ENCODE results near the gene EPHB1.

EPHB1 gene

GRCh38 chr3:135141672-135142071 lies 346.6 kb downstream of the EPHB1 start:
- DNase-seq, result no peak

- no peak for DNase-seq
Measured at GRCh38 chr3:135142530-135142929, 347.5 kb downstream of the EPHB1 start.

- no peak for DNase-seq
Measured at GRCh38 chr3:135143474-135143873, 348.4 kb downstream of the EPHB1 start.

- DNase-seq, result no peak
Measured at GRCh38 chr3:135145581-135145980, 350.5 kb downstream of the EPHB1 start.

GRCh38 chr3:135147657-135148056 lies 352.6 kb downstream of the EPHB1 start:
- no peak for DNase-seq

- no peak for DNase-seq
Measured at GRCh38 chr3:135148398-135149020, 353.4 kb downstream of the EPHB1 start.

- DNase-seq, result no peak
Measured at GRCh38 chr3:135149707-135150681, 354.9 kb downstream of the EPHB1 start.

- no peak for DNase-seq
Measured at GRCh38 chr3:135154186-135154585, 359.1 kb downstream of the EPHB1 start.

GRCh38 chr3:135155228-135155627 lies 360.2 kb downstream of the EPHB1 start:
- DNase-seq, result no peak

GRCh38 chr3:135155791-135156190 lies 360.7 kb downstream of the EPHB1 start:
- DNase-seq, result no peak

- DNase-seq, result no peak
Measured at GRCh38 chr3:135157045-135157740, 362.1 kb downstream of the EPHB1 start.

- no peak for DNase-seq
Measured at GRCh38 chr3:135158520-135158919, 363.5 kb downstream of the EPHB1 start.

- no peak for DNase-seq
Measured at GRCh38 chr3:135159681-135160247, 364.7 kb downstream of the EPHB1 start.

- no peak for DNase-seq
Measured at GRCh38 chr3:135161425-135161824, 366.4 kb downstream of the EPHB1 start.

- DNase-seq, result no peak
Measured at GRCh38 chr3:135163701-135164100, 368.6 kb downstream of the EPHB1 start.

GRCh38 chr3:135165260-135165659 lies 370.2 kb downstream of the EPHB1 start:
- no peak for DNase-seq

GRCh38 chr3:135166266-135166825 lies 371.3 kb downstream of the EPHB1 start:
- peak; percentile 28 to 48 for DNase-seq

- no peak for DNase-seq
Measured at GRCh38 chr3:135168822-135169221, 373.8 kb downstream of the EPHB1 start.

- DNase-seq, result no peak
Measured at GRCh38 chr3:135169651-135170050, 374.6 kb downstream of the EPHB1 start.

- no peak for DNase-seq
Measured at GRCh38 chr3:135170732-135171131, 375.7 kb downstream of the EPHB1 start.

GRCh38 chr3:135172191-135172869 lies 377.3 kb downstream of the EPHB1 start:
- no peak for DNase-seq

- no peak for DNase-seq
Measured at GRCh38 chr3:135175728-135176277, 380.7 kb downstream of the EPHB1 start.
